Vagina (tissue), 2 donors: Measurements from ENCODE around the gene CIAPIN1.

Experiments
- CTCF ChIP-seq, 3 experiments: fragments of 450-650 bp in 2 of 3; fragments of 200-600 bp in 1 of 3; sonication (generic) in 1 of 3; IDR thresholded peaks; one replicate each; pipeline ENCODE4 v1.5.1; 2017 to 2019; ENCODE audit warnings: antibody characterized with exemption in 3 of 3, mild to moderate bottlenecking in 2 of 3, moderate library complexity in 2 of 3
- POLR2A ChIP-seq, 2 donors: fragments of 450-650 bp; IDR thresholded peaks; one replicate each; pipeline ENCODE4 v1.6.1; 2017; ENCODE audit warnings: antibody characterized with exemption in 2 of 2, mild to moderate bottlenecking in 2 of 2, moderate library complexity in 2 of 2
- POLR2AphosphoS5 ChIP-seq, 2 donors: sonication (generic); formaldehyde crosslinking; IDR thresholded peaks; one replicate each; pipeline ENCODE4 v1.9.0; 2017; ENCODE audit warnings: antibody characterized with exemption in 2 of 2, mild to moderate bottlenecking in 2 of 2, low read depth in 1 of 2; ENCODE audit not compliant: insufficient read depth in 1 of 2

GRCh38 chr16:57422026-57422944 is 24.9 kb downstream of the CIAPIN1 start:
- TF ChIP-seq CTCF (IDR thresholded peaks at IDR 0.05) (peak; percentile 3 to 63 (median 41)), POLR2A (IDR thresholded peaks at IDR 0.05) (no peak), POLR2AphosphoS5 (IDR thresholded peaks at IDR 0.05; ENCODE audit: insufficient read depth in 1 of 2, low read depth in 1 of 2) (no peak)
